KMS-11 (cell line): ENCODE results near the gene GOLIM4.
"Not testable (repeated sequence)": the region's sequence is repeated elsewhere in the genome, so short reads cannot be mapped to it uniquely, and the experiment has no call there.

Source experiments
- H2AFZ ChIP-seq: fragments of 200-600 bp; sonication (generic); 2 replicates; pipeline ENCODE4 v1.6.1; 2016; ENCODE audit warnings: antibody characterized with exemption, mixed run types, low read depth
- H3K27ac ChIP-seq: fragments of 200-600 bp; sonication (generic); 2 replicates; pipeline ENCODE4 v1.6.1; 2016; ENCODE audit warnings: mild to moderate bottlenecking, mixed run types
- H3K27me3 ChIP-seq: fragments of 200-600 bp; sonication (generic); 2 replicates; pipeline ENCODE4 v1.6.1; 2017; ENCODE audit warnings: mild to moderate bottlenecking, low read depth, mixed run types, moderate library complexity; ENCODE audit not compliant: insufficient read depth
- H3K36me3 ChIP-seq: fragments of 200-600 bp; sonication (generic); 2 replicates; pipeline ENCODE4 v1.6.1; 2017; ENCODE audit warnings: mild to moderate bottlenecking, mixed run types; ENCODE audit not compliant: insufficient read depth
- H3K4me1 ChIP-seq: fragments of 200-600 bp; sonication (generic); 2 replicates; pipeline ENCODE4 v1.6.1; 2016; ENCODE audit warnings: mild to moderate bottlenecking, low read depth, mixed run types; ENCODE audit not compliant: poor library complexity, severe bottlenecking
- H3K4me2 ChIP-seq: fragments of 200-600 bp; sonication (generic); 2 replicates; pipeline ENCODE4 v1.7.0; 2016; ENCODE audit warnings: mild to moderate bottlenecking, mixed run types
- H3K4me3 ChIP-seq: fragments of 200-600 bp; sonication (generic); IDR thresholded peaks from 2 replicates; pipeline ENCODE4 v1.6.1; 2017; ENCODE audit warnings: low read depth, low read length, mixed read lengths; ENCODE audit not compliant: insufficient read depth
- H3K79me2 ChIP-seq: fragments of 200-600 bp; sonication (generic); 2 replicates; pipeline ENCODE4 v1.6.1; 2016; ENCODE audit warnings: low read depth, mixed run types; ENCODE audit not compliant: insufficient read depth
- H3K9ac ChIP-seq: fragments of 200-600 bp; sonication (generic); 2 replicates; pipeline ENCODE4 v1.6.1; 2016; ENCODE audit warnings: mild to moderate bottlenecking, mixed run types
- H4K20me1 ChIP-seq: fragments of 200-600 bp; sonication (generic); 2 replicates; pipeline ENCODE4 v1.6.1; 2016; ENCODE audit warnings: mild to moderate bottlenecking, mixed run types; ENCODE audit not compliant: insufficient read depth
- CTCF ChIP-seq: fragments of 200-600 bp; sonication (generic); conservative IDR thresholded peaks from 2 replicates; pipeline ENCODE4 v1.6.1; 2017; ENCODE audit warnings: low read depth, mild to moderate bottlenecking, antibody characterized with exemption, low read length, moderate library complexity, mixed read lengths

The GOLIM4 gene

GRCh38 chr3:168060317-168060716 is 35.4 kb downstream of the GOLIM4 start:
- Histone ChIP-seq H3K9ac (no peak overlapping the region), H3K4me2 (no peak overlapping the region), H3K27me3 (no peaks in the 10 kb centered on the region), H3K4me3 (no peak overlapping the region), H3K4me1 (peaks cover 4% of the 10 kb centered on the region), H2AFZ (no peak overlapping the region), H4K20me1 (no peaks in the 10 kb centered on the region), H3K79me2 (peaks cover 6% of the 10 kb centered on the region; the same call in 1 of the 2 replicates), H3K36me3 (no peaks in the 10 kb centered on the region), H3K27ac (no peak overlapping the region)
- no peak for TF ChIP-seq CTCF

GRCh38 chr3:168058481-168058880 is 37.2 kb downstream of the GOLIM4 start:
- Histone ChIP-seq H3K27ac (no peak overlapping the region), H3K4me2 (no peak overlapping the region)

DNA sequence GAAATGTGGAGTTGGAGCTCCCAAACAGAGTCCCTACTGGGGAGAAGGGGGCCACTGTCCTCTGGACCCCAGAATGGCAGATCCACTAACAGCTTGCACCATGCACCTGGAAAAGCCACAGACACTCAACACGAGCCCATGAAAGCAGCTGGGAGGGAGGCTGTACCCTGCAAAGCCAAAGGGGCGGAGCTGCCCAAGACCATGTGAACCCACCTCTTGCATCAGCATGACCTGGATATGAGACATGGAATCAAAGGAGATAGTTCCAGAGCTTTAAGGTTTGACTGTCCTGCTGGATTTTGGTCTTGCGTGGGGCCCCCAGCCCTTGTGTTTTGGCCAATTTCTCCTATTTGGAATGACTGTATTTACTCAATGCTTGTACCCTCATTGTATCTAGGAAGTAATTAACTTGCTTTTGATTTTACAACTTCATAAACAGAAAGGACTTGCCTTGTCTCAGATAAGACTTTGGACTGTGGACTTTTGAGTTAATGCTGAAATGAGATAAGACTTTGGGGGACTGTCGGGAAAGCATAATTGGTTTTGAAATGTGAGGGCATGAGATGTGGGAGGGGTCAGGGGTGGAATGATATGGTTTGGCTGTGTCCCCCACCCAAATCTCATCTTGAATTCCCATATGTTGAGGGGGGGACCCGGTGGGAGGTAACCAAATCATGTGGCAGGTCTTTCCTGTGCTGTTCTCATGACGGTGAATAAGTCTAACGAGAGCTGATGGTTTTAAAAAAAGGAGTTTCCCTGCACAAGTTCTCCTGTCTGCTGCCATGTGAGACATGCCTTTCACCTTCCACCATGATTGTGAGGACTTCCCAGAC is 39.1 kb downstream of the GOLIM4 start:
- H3K27me3 ChIP-seq, H3K9ac ChIP-seq, H3K79me2 ChIP-seq, H3K27ac ChIP-seq, H2AFZ ChIP-seq, H3K36me3 ChIP-seq, H3K4me1 ChIP-seq, H3K4me2 ChIP-seq, H3K4me3 ChIP-seq, H4K20me1 ChIP-seq: not testable (repeated sequence)

More at GRCh38 chr3:168058481-168058880, 37.2 kb downstream of the GOLIM4 start:
- Histone ChIP-seq H3K27me3 (no peaks in the 10 kb centered on the region), H3K9ac (no peak overlapping the region), H2AFZ (no peak overlapping the region), H3K79me2 (peaks cover 6% of the 10 kb centered on the region; the same call in 1 of the 2 replicates), H4K20me1 (no peaks in the 10 kb centered on the region), H3K4me3 (no peak overlapping the region), H3K4me1 (peaks cover 4% of the 10 kb centered on the region), H3K36me3 (no peaks in the 10 kb centered on the region)
- no peak for TF ChIP-seq CTCF

GRCh38 chr3:168054447-168054846 is 41.3 kb downstream of the GOLIM4 start:
- H3K4me1 ChIP-seq, result no peaks in the 10 kb centered on the region
- no peak overlapping the region for H3K27ac ChIP-seq
- no peaks in the 10 kb centered on the region for H3K27me3 ChIP-seq
- TF ChIP-seq CTCF, result no peak
- no peak overlapping the region for H3K4me2 ChIP-seq
- H3K9ac ChIP-seq, result no peak overlapping the region
- no peaks in the 10 kb centered on the region for H3K36me3 ChIP-seq
- no peak overlapping the region for H2AFZ ChIP-seq
- peaks cover 5% of the 10 kb centered on the region; the same call in 1 of the 2 replicates for H3K79me2 ChIP-seq
- no peaks in the 10 kb centered on the region; the same call in 1 of the 2 replicates for H4K20me1 ChIP-seq
- H3K4me3 ChIP-seq, result no peak overlapping the region

DNA sequence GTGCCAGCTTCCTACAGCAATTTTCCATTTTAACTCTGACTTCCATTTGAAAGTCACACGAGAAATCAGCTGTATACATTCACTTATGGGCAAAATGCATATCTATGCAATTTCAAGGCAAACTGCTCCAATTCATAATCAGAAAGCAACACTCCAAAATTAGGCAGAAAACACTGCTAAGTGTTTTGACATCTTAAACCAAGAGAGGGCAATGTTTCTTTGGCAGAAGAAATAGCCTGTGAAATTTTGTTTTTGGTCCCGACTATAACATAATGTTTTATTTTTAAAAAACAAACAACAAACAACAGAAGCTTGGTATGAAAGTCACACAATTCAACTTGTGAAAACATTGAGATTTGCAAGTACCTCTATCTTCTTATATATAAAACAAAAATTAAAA is 42.6 kb downstream of the GOLIM4 start:
- Histone ChIP-seq H3K4me2 (no peak overlapping the region), H3K79me2 (peaks cover 5% of the 10 kb centered on the region; the same call in 1 of the 2 replicates)

More for the DNA sequence above, 42.6 kb downstream of the GOLIM4 start:
- H4K20me1 ChIP-seq, result no peaks in the 10 kb centered on the region; the same call in 1 of the 2 replicates
- TF ChIP-seq CTCF, result no peak
- H3K27me3 ChIP-seq, result no peaks in the 10 kb centered on the region
- no peak overlapping the region for H3K4me3 ChIP-seq
- H2AFZ ChIP-seq, result no peak overlapping the region
- no peaks in the 10 kb centered on the region for H3K36me3 ChIP-seq
- no peak overlapping the region for H3K9ac ChIP-seq
- H3K4me1 ChIP-seq, result no peaks in the 10 kb centered on the region
- H3K27ac ChIP-seq, result no peak overlapping the region
